MM.1S (cell line): Measurements from ENCODE around the gene KCNJ5.

Experiments used
- CTCF ChIP-seq: fragments of 300-600 bp; sonication (generic); IDR thresholded peaks from 2 replicates; pipeline ENCODE4 v1.5.1; 2016; ENCODE audit warnings: antibody characterized with exemption, low read length, mixed read lengths
- EZH2 ChIP-seq: fragments of 300-600 bp; sonication (generic); optimal IDR thresholded peaks from 2 replicates; pipeline ENCODE3; 2017; ENCODE audit warnings: low read depth, mild to moderate bottlenecking, antibody characterized with exemption, low read length, mixed read lengths

GRCh38 chr11:128934351-128934750, 43.2 kb downstream of the KCNJ5 start:
- TF ChIP-seq CTCF = no peak
- no peak for TF ChIP-seq EZH2
